Measurements from ENCODE around the gene SLC22A5.

Gene SLC22A5

DNA sequence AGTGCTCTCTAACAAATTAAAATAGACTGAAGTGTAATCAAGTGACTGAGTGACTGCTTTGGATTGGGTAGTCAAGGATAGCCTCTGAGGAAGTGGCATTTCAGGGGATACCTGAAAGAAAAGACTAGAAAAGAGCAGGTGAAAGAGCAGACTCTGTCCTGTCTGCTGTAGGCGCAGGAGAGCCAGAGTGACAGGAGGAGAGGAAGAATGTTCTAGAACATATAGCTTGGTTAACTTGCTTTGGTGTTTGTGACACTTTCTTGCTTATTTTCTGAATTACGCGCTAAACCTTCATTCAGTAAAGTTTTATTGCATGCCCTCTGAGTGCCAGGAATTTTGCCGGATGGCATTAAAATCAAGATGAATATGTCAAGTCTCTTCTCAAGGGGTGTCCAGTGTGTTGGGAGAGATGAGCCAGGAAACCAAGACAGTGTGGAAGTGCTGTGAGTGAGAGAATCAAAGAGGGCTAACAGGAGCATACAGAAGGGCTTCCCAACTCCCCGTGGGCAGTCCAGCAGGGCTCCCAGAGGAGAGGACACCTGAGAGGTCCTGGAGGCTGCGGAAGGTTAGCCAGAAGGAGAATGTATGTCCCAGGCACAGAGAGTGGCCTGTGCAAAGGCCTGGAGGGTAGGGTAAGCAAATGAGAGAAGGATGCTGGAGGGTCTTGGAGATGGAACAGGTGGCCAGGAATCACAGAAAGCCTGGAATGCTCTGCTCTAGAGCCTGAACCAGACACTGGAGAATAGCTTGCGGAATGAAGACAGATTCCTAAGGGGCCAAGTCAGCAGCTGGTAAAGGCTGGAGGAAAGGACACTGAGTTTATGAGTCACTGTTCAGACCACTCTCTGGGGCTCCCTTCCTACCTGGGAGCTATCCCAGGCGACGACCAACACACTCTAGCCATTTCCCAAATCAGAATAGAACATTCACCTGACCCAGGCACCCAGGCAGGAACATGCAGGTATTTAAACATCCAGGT lies 59.3 kb downstream of the SLC22A5 start:
- H3K14ac ChIP-seq (ENCODE audit: low read length), result no peak overlapping the region
- H2BK12ac ChIP-seq (ENCODE audit: low read length), result no peak overlapping the region
- peaks cover 0 to 5% of the 10 kb centered on the region in 2 donors for H3K4me1 ChIP-seq (ENCODE audit: control insufficient read depth in 2 of 2, insufficient read depth in 1 of 2, low read depth in 1 of 2, low read length in 2 of 2)
- H3K9ac ChIP-seq (ENCODE audit: low read depth, low read length, poor library complexity), result no peak overlapping the region
- no peak overlapping the region for H4K91ac ChIP-seq (ENCODE audit: low read depth, low read length, poor library complexity)
- H3K4me3 ChIP-seq (ENCODE audit: low read length in 2 of 2), result no peak overlapping the region
- no peak overlapping the region for H3K27ac ChIP-seq (replicated peaks; ENCODE audit: low read length)
- no peak overlapping the region for H2BK15ac ChIP-seq (ENCODE audit: low read length)
- no peak overlapping the region for H3K23ac ChIP-seq (ENCODE audit: low read depth, low read length, poor library complexity)
- H3K4ac ChIP-seq (ENCODE audit: low read length), result no peak overlapping the region
- H3K18ac ChIP-seq (ENCODE audit: low read length), result no peak overlapping the region
- H3K36me3 ChIP-seq (replicated peaks in 1 of 2; ENCODE audit: control insufficient read depth in 2 of 2, insufficient read depth in 2 of 2, low read length in 2 of 2), result no peaks in the 10 kb centered on the region
- H2AK5ac ChIP-seq (ENCODE audit: low read depth, low read length), result no peak overlapping the region
- no peak overlapping the region for H2BK5ac ChIP-seq (ENCODE audit: low read length)
- no peak overlapping the region for H3K4me2 ChIP-seq (ENCODE audit: insufficient read depth, low read length, poor library complexity, severe bottlenecking)
- H2BK120ac ChIP-seq (ENCODE audit: low read depth, low read length), result no peak overlapping the region
- H3K79me1 ChIP-seq (ENCODE audit: low read depth, low read length), result no peaks in the 10 kb centered on the region
- no peaks in the 10 kb centered on the region for H3K9me3 ChIP-seq (replicated peaks in 1 of 2; ENCODE audit: control insufficient read depth in 2 of 2, insufficient read depth in 1 of 2, low read depth in 1 of 2, low read length in 2 of 2)
- no peaks in the 10 kb centered on the region for H3K27me3 ChIP-seq (ENCODE audit: control insufficient read depth in 3 of 3, insufficient read depth in 3 of 3, low read depth in 1 of 3, low read length in 3 of 3)
- H4K8ac ChIP-seq (ENCODE audit: low read depth, low read length), result no peak overlapping the region
- no CpG with 5 or more reads among the region's 9 CpGs for WGBS, 2 donors (ENCODE audit: extremely low coverage in 2 of 2, insufficient read length in 2 of 2, insufficient replicate concordance in 1 of 2)
- DNase-seq (ENCODE audit: low spot score), result no peak
- H2AFZ ChIP-seq (ENCODE audit: low read length), result no peak overlapping the region

DNA sequence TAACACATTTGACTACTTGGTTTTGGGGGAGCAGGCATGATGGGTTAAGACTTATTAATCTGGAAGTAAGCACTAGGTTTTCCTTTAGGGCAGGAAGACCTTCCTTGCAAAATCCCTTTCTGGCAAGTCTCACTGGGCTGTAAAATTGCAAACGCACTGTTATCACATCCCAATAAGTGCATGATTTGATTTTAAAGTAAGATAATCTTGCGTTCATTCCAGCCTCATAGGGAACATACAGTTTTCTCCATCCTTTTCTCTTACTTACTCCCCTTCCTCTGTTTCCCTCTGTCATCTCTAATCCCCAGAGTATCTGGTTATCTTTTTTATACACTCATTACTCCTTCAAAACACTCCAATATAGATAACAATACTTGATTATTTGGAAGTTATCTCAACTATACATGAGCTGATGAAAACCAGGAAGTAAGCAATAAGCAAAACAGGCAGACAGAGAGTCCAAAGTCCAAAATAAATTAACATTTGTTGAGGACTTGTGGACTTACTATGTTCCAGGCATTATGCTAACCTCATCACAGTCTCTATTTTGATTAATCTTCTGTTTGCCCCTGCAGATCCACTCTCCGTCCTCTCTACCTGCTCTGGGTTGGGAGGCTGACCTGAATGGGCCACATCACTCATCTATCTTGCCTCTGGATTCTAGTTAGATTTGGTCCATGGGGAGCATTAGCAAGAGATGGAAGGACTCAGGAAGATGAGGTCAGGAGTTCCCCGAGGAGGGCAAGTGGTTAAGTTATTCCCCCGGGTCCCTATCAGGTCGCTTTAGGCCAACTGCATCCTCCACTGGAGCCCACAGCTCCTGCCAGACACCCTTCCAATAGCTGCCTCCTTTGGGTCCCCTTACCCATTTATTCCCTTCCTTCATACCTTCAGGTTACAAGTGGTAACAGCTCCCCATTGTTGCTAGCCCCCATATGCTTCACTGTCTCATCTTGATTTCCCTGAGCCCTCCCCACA lies 60.2 kb downstream of the SLC22A5 start:
- no peak overlapping the region for H4K91ac ChIP-seq (ENCODE audit: low read depth, low read length, poor library complexity)
- H2AFZ ChIP-seq (ENCODE audit: low read length), result no peak overlapping the region
- H2BK12ac ChIP-seq (ENCODE audit: low read length), result no peak overlapping the region
- H3K27me3 ChIP-seq (ENCODE audit: control insufficient read depth in 3 of 3, insufficient read depth in 3 of 3, low read depth in 1 of 3, low read length in 3 of 3), result no peaks in the 10 kb centered on the region
- no peak overlapping the region for H2AK5ac ChIP-seq (ENCODE audit: low read depth, low read length)
- H3K4me1 ChIP-seq (ENCODE audit: control insufficient read depth in 2 of 2, insufficient read depth in 1 of 2, low read depth in 1 of 2, low read length in 2 of 2), result peaks cover under 1 to 5% of the 10 kb centered on the region in 2 donors
- H3K23ac ChIP-seq (ENCODE audit: low read depth, low read length, poor library complexity), result no peak overlapping the region
- no peak overlapping the region for H3K27ac ChIP-seq (replicated peaks; ENCODE audit: low read length)
- no peak overlapping the region for H4K8ac ChIP-seq (ENCODE audit: low read depth, low read length)
- no peak overlapping the region for H3K4me2 ChIP-seq (ENCODE audit: insufficient read depth, low read length, poor library complexity, severe bottlenecking)
- WGBS, 2 donors (ENCODE audit: extremely low coverage in 2 of 2, insufficient read length in 2 of 2, insufficient replicate concordance in 1 of 2), result no CpG with 5 or more reads among the region's 6 CpGs
- no peak overlapping the region for H2BK15ac ChIP-seq (ENCODE audit: low read length)
- no peak overlapping the region for H2BK120ac ChIP-seq (ENCODE audit: low read depth, low read length)
- no peak overlapping the region for H2BK5ac ChIP-seq (ENCODE audit: low read length)
- H3K36me3 ChIP-seq (replicated peaks in 1 of 2; ENCODE audit: control insufficient read depth in 2 of 2, insufficient read depth in 2 of 2, low read length in 2 of 2), result no peaks in the 10 kb centered on the region
- no peaks in the 10 kb centered on the region for H3K9me3 ChIP-seq (replicated peaks in 1 of 2; ENCODE audit: control insufficient read depth in 2 of 2, insufficient read depth in 1 of 2, low read depth in 1 of 2, low read length in 2 of 2)
- no peak overlapping the region for H3K9ac ChIP-seq (ENCODE audit: low read depth, low read length, poor library complexity)
- no peak overlapping the region for H3K4ac ChIP-seq (ENCODE audit: low read length)
- H3K79me1 ChIP-seq (ENCODE audit: low read depth, low read length), result no peaks in the 10 kb centered on the region
- H3K18ac ChIP-seq (ENCODE audit: low read length), result no peak overlapping the region
- DNase-seq (ENCODE audit: low spot score), result no peak
- no peak overlapping the region for H3K4me3 ChIP-seq (ENCODE audit: low read length in 2 of 2)
- H3K14ac ChIP-seq (ENCODE audit: low read length), result no peak overlapping the region

DNA sequence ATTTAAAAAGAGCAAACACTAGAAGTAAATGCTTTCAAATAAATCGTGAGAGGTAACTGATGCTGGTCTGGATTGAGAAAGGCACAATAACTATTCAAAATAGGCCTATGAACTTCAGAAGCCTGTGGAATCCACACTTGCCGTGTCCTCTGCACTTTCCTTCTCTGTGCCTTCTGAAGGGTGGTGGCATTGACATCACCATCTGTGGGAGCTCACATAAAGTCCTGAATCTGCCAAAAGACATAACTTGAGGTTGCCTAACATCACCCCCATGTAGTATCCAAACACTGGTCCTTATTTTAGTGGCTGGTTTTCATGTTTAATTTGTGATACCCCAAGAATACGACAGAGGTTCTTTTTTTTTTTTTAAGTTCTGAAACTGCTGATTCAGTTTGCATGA lies 61.2 kb downstream of the SLC22A5 start:
- no peak overlapping the region for H2AFZ ChIP-seq (ENCODE audit: low read length)
- peaks cover 4 to 7% of the 10 kb centered on the region in 2 donors for H3K4me1 ChIP-seq (ENCODE audit: control insufficient read depth in 2 of 2, insufficient read depth in 1 of 2, low read depth in 1 of 2, low read length in 2 of 2)
- H3K18ac ChIP-seq (ENCODE audit: low read length), result no peak overlapping the region
- no peaks in the 10 kb centered on the region for H3K36me3 ChIP-seq (replicated peaks in 1 of 2; ENCODE audit: control insufficient read depth in 2 of 2, insufficient read depth in 2 of 2, low read length in 2 of 2)
- no peaks in the 10 kb centered on the region for H3K79me1 ChIP-seq (ENCODE audit: low read depth, low read length)
- no peak for DNase-seq (ENCODE audit: low spot score)
- no peak overlapping the region for H4K91ac ChIP-seq (ENCODE audit: low read depth, low read length, poor library complexity)
- no peak overlapping the region for H2BK12ac ChIP-seq (ENCODE audit: low read length)
- no peaks in the 10 kb centered on the region for H3K27me3 ChIP-seq (ENCODE audit: control insufficient read depth in 3 of 3, insufficient read depth in 3 of 3, low read depth in 1 of 3, low read length in 3 of 3)
- no peak overlapping the region for H3K27ac ChIP-seq (replicated peaks; ENCODE audit: low read length)
- H3K4me2 ChIP-seq (ENCODE audit: insufficient read depth, low read length, poor library complexity, severe bottlenecking), result no peak overlapping the region
- WGBS, 2 donors (ENCODE audit: extremely low coverage in 2 of 2, insufficient read length in 2 of 2, insufficient replicate concordance in 1 of 2), result no CpG with 5 or more reads among the region's 3 CpGs
- no peaks in the 10 kb centered on the region for H3K9me3 ChIP-seq (replicated peaks in 1 of 2; ENCODE audit: control insufficient read depth in 2 of 2, insufficient read depth in 1 of 2, low read depth in 1 of 2, low read length in 2 of 2)
- H3K9ac ChIP-seq (ENCODE audit: low read depth, low read length, poor library complexity), result no peak overlapping the region
- H3K23ac ChIP-seq (ENCODE audit: low read depth, low read length, poor library complexity), result no peak overlapping the region
- no peak overlapping the region for H3K4me3 ChIP-seq (ENCODE audit: low read length in 2 of 2)
- no peak overlapping the region for H2AK5ac ChIP-seq (ENCODE audit: low read depth, low read length)
- H3K4ac ChIP-seq (ENCODE audit: low read length), result no peak overlapping the region
- no peak overlapping the region for H2BK5ac ChIP-seq (ENCODE audit: low read length)
- no peak overlapping the region for H3K14ac ChIP-seq (ENCODE audit: low read length)
- H2BK120ac ChIP-seq (ENCODE audit: low read depth, low read length), result no peak overlapping the region
- H4K8ac ChIP-seq (ENCODE audit: low read depth, low read length), result no peak overlapping the region
- no peak overlapping the region for H2BK15ac ChIP-seq (ENCODE audit: low read length)

DNA sequence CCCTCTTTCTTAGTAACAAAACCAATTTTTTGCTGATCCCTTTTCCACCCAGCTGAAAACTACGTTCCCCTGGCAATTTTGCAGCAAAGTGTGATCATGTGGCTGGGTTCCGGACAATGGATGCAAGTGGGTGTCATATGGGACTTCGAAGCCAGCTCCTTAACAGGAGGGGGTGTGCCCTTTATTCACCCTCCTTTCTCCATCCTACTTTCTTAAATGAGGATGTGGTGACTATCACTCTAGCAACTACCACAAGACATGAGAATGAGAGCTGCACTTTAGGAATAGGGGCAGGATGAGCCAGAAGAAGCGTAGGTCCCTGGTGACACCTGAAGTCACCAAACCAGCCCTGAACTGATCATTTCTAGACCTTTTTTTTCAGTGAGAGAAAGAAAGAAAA lies 62.1 kb downstream of the SLC22A5 start:
- Histone ChIP-seq H4K8ac (ENCODE audit: low read depth, low read length) (no peak overlapping the region), H3K4me2 (ENCODE audit: insufficient read depth, low read length, poor library complexity, severe bottlenecking) (no peak overlapping the region), H2BK120ac (ENCODE audit: low read depth, low read length) (no peak overlapping the region), H2BK5ac (ENCODE audit: low read length) (no peak overlapping the region), H3K14ac (ENCODE audit: low read length) (no peak overlapping the region), H3K18ac (ENCODE audit: low read length) (no peak overlapping the region), H3K4me1 (ENCODE audit: control insufficient read depth in 2 of 2, insufficient read depth in 1 of 2, low read depth in 1 of 2, low read length in 2 of 2) (peaks cover 4 to 7% of the 10 kb centered on the region in 2 donors), H3K4ac (ENCODE audit: low read length) (no peak overlapping the region), H2AFZ (ENCODE audit: low read length) (no peak overlapping the region), H3K27ac (replicated peaks; ENCODE audit: low read length) (no peak overlapping the region), H3K36me3 (replicated peaks in 1 of 2; ENCODE audit: control insufficient read depth in 2 of 2, insufficient read depth in 2 of 2, low read length in 2 of 2) (no peaks in the 10 kb centered on the region), H2AK5ac (ENCODE audit: low read depth, low read length) (no peak overlapping the region), H3K4me3 (ENCODE audit: low read length in 2 of 2) (no peak overlapping the region), H3K27me3 (ENCODE audit: control insufficient read depth in 3 of 3, insufficient read depth in 3 of 3, low read depth in 1 of 3, low read length in 3 of 3) (no peaks in the 10 kb centered on the region), H3K23ac (ENCODE audit: low read depth, low read length, poor library complexity) (no peak overlapping the region), H2BK15ac (ENCODE audit: low read length) (no peak overlapping the region), H3K79me1 (ENCODE audit: low read depth, low read length) (no peaks in the 10 kb centered on the region), H4K91ac (ENCODE audit: low read depth, low read length, poor library complexity) (no peak overlapping the region), H3K9ac (ENCODE audit: low read depth, low read length, poor library complexity) (no peak overlapping the region), H3K9me3 (replicated peaks in 1 of 2; ENCODE audit: control insufficient read depth in 2 of 2, insufficient read depth in 1 of 2, low read depth in 1 of 2, low read length in 2 of 2) (no peaks in the 10 kb centered on the region), H2BK12ac (ENCODE audit: low read length) (no peak overlapping the region)
- no peak for DNase-seq (ENCODE audit: low spot score)
- WGBS, 2 donors (ENCODE audit: extremely low coverage in 2 of 2, insufficient read length in 2 of 2, insufficient replicate concordance in 1 of 2), result no CpG with 5 or more reads among the region's 4 CpGs
